HG02885 (cell line): ENCODE measurements around the gene PSMC1.

ENCODE experiments used
- ATAC-seq: cut with Tn5 transposase; IDR thresholded peaks from one replicate; pipeline ENCODE4 v1.9.1; 2021; ENCODE audit warnings: mild to moderate bottlenecking; ENCODE audit not compliant: unreplicated experiment, poor library complexity

Gene PSMC1

DNA sequence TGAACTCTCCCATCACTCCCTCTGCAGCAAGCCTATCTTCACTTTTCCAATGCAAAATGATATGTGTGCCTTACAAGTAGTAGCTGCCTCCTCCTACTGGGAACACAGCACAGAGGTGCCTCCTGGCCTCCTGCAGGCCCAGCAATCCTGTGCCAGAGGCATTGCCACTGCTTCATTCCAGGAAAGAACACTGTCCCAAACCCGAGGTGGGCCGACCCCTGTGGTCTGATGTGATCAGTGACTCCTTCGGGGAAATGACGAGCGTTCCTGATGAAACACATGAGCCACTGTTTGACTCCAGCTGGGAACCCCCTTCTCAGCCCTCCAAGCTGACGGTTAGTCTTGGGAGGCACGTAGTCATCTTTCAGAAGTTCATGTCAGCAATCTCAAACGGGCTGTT is 19.5 kb downstream of the PSMC1 start:
- ATAC-seq: no peak

GRCh38 chr14:90276646-90277367 is 20.5 kb downstream of the PSMC1 start:
- no peak for ATAC-seq

- ATAC-seq: no peak
These were observed 21.3 kb downstream of the PSMC1 start for GRCh38 chr14:90277581-90278198.

DNA sequence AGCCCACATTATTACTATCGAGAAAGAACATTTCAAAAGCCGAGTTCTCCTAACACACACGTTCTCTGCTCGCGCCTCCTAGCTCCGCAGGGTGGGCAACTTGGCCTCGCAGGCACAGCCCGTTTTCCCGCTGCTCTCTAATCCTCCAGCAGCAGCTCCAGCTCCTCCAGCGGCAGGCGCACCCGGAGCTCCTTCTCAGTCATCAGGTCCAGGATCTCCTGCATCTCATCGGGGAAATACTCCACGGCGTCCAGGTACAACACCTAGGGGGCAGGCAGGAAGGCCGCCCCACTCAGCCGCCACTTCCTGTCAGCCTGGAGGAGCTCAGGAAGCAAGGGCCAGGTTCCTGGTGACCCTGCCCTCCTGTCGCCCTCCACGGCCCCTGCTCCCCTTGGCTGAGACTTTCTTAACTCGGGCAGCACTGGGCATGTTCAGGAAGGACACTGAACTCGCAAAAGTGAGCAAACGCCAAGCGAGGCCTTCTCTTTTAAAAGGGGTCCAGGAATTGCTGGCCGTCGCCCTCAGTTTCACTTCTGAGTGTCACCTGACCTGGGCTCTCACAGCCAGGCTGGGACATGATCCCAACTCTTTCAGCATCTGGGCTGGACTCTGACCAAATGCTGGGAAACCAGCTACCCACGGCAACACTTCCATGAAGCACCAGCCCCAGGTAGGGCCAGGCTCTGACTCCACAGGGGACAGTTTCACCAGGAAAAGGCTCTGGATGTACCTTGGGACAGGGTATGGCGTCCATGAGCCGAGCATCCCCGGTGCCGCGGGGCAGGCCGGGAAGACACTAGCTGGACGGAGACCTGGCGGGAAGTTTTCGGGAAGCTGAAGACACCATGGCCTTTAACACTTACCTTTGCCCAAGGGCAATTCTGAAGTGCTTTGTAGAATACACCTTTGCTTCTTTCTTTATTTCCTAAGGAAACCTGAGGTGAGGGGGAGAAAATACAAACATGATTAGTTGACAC is 22.1 kb downstream of the PSMC1 start:
- no peak for ATAC-seq

DNA sequence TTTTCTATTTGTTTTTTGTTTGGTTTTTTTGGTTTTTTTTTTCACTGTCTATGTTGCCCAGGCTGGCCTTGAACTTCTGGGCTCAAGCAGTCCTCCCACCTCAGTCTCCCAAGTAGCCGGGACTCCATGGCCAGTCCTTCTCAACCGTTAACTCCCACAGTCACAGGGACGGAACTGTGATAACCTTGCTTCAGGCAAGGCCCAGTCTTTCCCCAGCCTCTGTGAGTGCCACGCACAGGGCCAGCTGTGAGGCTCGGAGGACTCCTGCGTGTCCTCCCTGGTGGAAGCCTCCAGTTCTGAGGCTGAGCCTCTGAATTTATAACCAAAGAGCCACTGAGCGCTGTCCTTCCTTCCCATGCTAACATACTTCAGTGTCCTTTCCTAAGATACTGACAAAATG is 23.7 kb downstream of the PSMC1 start:
- no peak for ATAC-seq

DNA sequence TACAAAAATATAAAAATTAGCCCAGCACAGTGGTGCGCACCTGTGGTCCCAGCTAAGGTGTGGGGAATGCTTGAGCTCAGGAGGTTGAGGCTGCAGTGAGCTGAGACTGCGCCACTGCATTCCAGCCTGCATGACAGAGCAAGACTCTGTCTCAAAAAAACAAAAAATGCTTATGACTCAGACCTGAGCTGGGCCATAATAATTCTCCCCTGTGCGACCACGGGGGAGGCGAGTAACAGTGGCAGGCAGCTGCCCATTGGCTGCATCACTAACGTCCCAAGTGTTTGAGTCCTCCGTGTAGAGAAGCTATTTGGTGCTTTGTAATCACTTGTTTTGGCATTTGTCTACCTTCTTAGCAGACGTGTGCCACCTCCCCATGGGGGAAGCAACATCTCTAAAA is 24.9 kb downstream of the PSMC1 start:
- ATAC-seq: no peak

DNA sequence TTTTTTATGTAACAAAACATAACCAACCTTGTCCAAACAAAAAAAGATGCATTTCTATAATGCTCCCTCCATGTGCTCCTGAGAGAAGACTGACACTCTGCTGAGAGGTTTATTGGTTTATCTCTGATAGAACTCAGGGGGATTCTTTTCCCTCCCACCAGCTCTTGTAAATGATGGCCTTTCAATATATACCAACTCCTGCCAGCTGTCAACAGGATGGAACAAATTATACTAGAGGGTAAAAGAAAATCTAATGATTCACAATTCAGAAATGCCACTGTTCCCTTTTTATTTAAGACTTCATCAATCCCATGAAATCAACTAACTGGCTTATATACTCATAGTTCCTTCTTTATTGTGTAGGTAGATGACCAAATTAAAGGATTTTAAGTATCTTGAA is 25.4 kb downstream of the PSMC1 start:
- ATAC-seq: no peak

DNA sequence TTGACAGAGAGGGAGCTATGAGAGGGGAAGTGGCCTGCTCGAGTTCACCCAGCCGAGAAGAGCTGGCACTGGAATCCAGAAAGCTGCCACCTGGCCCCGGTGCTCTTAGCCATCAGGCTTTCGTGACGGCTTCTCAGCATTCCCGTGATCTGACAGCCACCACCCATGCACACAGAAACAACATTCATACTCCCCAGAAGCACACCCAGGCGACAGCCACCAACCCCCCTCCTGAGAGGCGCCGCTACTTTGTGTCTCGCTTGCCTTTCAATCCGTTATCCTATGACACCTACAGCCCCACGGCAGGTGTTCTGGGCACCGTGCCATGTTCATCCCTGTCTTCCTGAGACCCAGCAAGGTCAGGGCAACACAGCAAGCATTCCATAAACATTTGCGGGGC is 31.4 kb downstream of the PSMC1 start:
- no peak for ATAC-seq

- ATAC-seq: no peak
These were observed 32.5 kb downstream of the PSMC1 start for GRCh38 chr14:90288651-90289355.

DNA sequence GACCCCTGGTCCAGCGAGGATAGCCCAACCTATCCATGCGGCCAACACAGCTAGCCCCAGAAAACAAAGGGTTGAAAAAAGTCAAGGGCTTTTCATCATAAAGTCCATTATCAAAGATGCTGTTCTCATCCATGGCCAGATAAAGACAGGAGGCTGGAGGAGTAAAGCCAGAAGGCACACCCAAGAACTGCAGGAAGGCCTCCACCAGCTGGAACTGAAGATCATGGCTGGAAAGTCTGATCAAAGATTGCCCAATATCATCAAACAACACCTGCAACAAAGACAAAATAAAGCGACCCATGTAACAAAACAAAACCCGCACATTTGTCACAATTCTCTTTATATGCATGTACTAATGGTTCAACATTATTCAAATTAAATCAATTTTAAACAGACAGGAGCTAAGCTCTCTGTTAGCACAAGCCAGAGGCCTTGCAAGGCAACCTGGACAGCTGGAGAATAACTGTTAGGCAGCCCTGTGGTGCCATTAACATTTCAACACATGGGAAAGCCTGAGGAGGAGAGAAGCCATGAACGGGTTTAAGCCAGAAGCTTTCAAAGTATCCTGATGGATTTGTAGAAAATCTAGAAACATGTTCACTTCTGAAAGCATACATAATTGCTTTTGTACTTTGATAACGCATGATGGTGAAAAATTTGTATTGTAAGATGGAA is 34.1 kb downstream of the PSMC1 start:
- ATAC-seq: no peak

DNA sequence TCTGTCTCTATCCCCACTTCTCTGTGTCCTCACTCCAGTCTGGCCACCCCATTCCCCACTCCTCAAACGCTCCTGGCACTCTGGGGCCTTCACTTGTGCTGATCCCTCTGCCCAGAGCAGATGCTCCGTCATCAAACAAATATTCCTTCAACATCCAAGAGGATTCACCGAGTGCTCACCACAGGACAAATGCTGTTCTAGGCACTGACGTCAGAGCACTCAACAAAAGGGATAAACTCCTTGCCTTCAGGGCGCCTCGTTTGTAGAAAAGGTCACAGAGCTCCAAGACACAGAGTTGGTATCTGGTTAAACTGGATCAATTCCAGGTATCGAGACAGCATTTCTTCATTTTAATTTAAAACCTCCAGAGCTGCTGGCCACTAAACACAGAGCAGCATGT is 35.3 kb downstream of the PSMC1 start:
- ATAC-seq: no peak

DNA sequence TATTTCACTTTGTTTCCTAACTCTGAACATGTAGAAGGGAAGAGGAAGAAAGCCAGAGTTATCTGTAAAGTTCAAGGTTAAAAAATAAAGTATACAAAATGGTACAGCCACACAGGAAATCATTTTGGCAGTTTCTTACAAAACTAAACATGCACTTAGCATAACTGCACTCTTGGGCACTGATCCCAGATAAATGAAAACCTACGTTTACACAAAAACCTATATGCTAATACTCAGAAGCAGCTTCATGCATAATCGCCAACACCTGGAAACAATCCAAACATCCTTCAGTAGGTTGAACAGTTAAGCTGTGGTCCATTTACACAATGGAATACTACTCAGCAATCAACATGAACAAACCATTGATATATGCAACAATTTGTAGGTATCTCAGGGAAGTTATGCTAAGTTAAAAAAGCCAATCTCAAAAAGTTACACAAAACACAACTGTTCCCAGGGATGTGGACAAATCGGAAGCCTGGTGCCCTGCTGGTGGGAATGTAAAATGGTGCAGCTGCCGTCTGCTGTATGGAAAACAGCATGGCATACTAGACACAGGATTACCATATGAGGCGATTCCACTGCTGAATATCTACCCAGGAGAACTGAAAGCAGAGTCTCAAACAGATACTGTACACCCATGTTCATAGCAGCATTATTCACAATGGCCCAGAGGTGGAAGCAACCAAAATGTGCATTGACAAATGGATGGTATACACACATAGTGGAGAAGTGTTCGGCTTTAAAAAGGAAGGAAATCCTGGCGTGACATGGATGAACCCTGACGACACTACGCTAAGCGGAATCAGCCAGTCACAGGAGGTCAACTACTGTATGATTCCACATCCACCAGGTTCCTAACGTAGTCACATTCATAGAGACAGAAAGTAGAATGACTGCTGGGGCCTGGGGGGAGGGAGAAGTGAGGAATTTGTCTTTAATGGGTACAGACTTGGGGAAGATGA is 37.7 kb downstream of the PSMC1 start:
- no peak for ATAC-seq

DNA sequence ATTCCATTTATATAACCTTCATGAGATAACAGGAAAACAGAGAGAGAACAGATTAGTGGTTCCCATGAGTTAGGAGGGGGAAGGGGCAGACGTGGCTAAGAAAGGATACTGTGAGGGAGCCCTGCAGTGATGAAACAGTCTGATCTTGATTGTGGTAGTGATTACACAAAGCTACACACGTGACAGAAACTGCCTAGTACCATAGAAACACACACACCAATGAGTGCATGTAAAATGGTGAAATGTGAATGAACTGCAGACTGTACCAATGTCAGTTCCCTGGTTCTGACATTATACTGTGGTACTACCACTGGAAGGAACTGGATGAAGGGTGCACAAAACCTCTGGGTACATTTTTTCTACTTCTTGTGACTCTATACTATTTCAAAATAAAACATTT is 38.5 kb downstream of the PSMC1 start:
- no peak for ATAC-seq

DNA sequence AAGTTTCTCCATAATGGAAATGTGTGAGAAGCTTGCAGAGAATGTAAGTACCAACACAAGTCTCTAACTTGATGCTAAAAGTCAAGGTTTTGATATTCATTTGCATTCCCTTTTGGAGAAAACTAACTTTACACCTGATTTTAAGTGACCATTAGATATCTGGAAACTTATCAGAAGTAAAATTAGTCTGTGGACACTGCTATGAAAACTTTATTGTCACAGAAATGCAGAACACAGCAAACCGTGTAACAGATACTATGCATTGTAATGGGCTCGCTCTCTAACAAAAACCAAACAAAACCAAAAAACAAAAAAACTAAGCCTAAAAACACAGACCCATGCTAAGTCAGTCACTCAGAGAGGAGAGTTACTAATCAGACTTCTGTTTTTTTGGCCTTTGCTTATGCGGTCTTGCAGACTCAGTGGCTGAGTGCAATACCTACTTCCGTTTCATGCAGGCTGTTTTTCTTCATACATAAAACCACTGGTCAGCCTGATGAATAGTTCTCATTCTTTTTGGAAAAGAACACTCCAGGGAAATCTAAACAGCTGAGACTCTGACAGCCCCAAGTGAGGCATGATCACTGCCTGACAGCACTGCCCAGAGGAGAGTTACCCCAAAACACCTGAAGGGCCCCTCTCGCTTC is 39.6 kb downstream of the PSMC1 start:
- no peak for ATAC-seq

GRCh38 chr14:90296641-90297040 is 40.3 kb downstream of the PSMC1 start:
- ATAC-seq: no peak

DNA sequence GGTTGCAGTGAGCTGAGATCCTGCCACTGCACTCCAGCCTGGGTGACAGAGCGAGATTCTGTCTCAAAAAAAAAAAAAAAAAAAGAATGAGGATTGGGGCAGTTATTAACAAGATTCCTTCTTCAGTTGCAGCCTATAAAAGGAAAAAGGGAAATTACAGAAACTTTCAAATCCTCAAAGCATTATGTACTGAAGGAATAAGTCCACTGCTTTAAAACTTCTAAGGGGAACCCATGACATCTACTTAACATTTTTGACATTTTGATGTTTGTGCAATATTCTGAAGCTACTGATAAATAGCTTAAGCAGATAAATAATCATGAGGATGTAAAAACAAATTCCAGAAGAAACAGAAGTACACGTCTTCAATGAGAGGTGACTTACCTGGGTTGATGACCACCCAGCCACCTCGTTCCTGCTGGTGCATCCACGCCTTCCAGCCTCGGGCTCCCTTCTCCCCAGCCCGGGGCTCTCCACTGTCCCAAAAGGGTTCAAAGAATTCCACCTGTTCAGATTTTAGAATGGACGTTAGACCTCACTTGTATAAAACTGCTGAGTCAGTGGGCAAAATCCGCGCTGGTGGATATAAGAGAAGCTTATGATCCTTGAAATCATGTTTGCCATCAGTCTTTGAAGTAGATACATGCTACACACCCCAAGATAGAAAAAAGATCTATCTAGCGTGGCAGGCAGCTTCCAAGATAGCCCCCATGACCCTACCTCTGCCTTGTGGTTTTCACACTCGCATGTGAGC is 41.7 kb downstream of the PSMC1 start:
- no peak for ATAC-seq

DNA sequence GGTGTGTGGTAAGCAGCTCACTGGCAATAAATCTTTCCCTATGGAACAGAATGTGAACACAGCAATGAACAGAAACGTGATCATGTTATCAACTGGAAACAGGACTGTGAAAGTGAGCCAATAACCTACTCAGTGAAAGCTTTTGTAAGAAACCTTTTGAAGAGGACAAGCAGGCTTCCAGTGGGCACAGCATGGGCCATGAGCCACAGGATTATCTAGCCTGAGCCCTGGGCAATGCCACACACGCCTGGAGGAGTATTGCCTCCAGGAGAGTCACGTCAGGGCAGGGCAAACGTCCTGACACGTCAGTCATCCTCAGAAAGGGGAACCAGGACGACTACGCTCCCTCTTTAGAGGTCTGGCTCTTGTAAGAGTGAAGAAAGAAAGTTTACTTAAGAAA is 43.1 kb downstream of the PSMC1 start:
- no peak for ATAC-seq

DNA sequence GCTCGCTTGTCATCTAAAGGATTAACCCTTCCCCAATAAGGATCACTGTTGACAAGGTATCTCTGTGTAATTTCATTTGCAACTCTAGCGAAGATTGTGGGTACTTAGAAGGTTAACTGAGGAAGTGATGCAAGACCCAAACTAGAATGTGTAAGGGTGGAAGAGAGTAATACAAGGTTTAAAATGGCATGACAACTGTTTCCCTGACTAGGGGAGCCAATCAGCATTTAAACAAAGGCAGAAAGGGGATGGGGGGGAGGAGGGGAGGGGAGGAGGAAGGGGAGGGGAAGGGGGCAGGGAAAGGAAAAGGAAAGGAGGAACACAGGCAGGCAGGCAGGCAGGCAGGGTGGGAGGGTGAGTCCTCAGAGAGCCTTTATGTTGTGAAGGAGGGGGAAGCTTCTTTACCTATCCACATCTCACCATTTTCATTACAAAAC is 44.3 kb downstream of the PSMC1 start:
- ATAC-seq: no peak
